Measurements from ENCODE around the gene OR51T1.

DNA sequence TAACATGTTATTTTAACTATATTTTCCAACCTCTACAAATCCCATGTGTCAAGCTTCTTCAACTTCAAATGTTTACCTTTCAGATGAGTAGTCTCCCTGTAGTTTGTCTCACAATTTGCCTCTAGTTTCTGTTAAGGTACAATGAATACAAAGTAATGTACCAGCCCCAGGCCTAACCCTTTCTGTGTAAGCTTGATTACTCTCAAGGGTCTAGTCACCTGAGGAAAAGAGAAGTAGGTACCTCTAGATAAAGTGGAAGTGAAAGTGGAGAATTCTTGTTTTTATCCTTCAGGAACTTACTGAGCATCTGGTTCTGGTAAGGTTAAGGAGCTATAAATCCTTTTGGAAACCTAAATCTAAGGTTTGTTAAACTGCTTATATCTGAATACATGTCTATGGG lies 21.8 kb downstream of the OR51T1 start, which contains the start of gene OR51A7:
- TF ChIP-seq, protein P1, sequence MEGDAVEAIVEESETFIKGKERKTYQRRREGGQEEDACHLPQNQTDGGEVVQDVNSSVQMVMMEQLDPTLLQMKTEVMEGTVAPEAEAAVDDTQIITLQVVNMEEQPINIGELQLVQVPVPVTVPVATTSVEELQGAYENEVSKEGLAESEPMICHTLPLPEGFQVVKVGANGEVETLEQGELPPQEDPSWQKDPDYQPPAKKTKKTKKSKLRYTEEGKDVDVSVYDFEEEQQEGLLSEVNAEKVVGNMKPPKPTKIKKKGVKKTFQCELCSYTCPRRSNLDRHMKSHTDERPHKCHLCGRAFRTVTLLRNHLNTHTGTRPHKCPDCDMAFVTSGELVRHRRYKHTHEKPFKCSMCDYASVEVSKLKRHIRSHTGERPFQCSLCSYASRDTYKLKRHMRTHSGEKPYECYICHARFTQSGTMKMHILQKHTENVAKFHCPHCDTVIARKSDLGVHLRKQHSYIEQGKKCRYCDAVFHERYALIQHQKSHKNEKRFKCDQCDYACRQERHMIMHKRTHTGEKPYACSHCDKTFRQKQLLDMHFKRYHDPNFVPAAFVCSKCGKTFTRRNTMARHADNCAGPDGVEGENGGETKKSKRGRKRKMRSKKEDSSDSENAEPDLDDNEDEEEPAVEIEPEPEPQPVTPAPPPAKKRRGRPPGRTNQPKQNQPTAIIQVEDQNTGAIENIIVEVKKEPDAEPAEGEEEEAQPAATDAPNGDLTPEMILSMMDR (IDR thresholded peaks at IDR 0.05), result no peak
- no peak for TF ChIP-seq POLR2A (IDR thresholded peaks at IDR 0.05)
